SJSA1 (cell line): ENCODE measurements around the gene TMEM229B. TPM values are rescaled to one million over a fixed set of nuclear protein-coding genes. Genes with fewer than 3 reads are reported as not detected.

Experiments used
- DNase-seq, 2 experiments: peaks; one replicate each; pipeline ENCODE4 v3.0.0-alpha.2; 2015 to 2020; ENCODE audit warnings: low spot score in 2 of 2, low read depth in 1 of 2
- H3K27ac ChIP-seq: fragments of 250-450 bp; sonication (Bioruptor Pico); 2 replicates; pipeline ENCODE4 v1.5.1; 2020; ENCODE audit warnings: mild to moderate bottlenecking, moderate library complexity
- H3K27me3 ChIP-seq: fragments of 250-450 bp; sonication (Bioruptor Pico); replicated peaks from 2 replicates; pipeline ENCODE4 v1.5.1; 2020; ENCODE audit warnings: mild to moderate bottlenecking, moderate library complexity
- H3K36me3 ChIP-seq: fragments of 250-450 bp; sonication (Bioruptor Pico); 2 replicates; pipeline ENCODE4 v1.5.1; 2020; ENCODE audit warnings: mild to moderate bottlenecking
- H3K4me1 ChIP-seq: fragments of 250-450 bp; sonication (Bioruptor Pico); replicated peaks from 2 replicates; pipeline ENCODE4 v1.6.1; 2021; ENCODE audit warnings: mild to moderate bottlenecking
- H3K4me3 ChIP-seq: fragments of 250-450 bp; sonication (Bioruptor Pico); 2 replicates; pipeline ENCODE4 v1.5.1; 2020; ENCODE audit warnings: mild to moderate bottlenecking
- H3K9me3 ChIP-seq: fragments of 250-450 bp; sonication (Bioruptor Pico); replicated peaks from 2 replicates; pipeline ENCODE4 v1.5.1; 2020; ENCODE audit warnings: mild to moderate bottlenecking
- total RNA-seq: library from RNA; depleted of rRNA; stranded (reverse); fragments of >200 nt; shearing (Covaris generic); gene quantifications from 2 replicates; pipeline ENCODE4 v1.2.3, GENCODE V29; 2014

Gene TMEM229B
- total RNA-seq, 1 experiment from 2014 or later, result 0.71 TPM

GRCh38 chr14:67487332-67487731 is 1.2 kb downstream of the TMEM229B start:
- H3K36me3 ChIP-seq, result no peaks in the 10 kb centered on the region
- no peak overlapping the region for H3K4me3 ChIP-seq
- no peaks in the 10 kb centered on the region for H3K9me3 ChIP-seq
- no peaks in the 10 kb centered on the region for H3K27me3 ChIP-seq
- peaks cover 12% of the 10 kb centered on the region for H3K4me1 ChIP-seq
- no peak for DNase-seq
- H3K27ac ChIP-seq, result no peak overlapping the region

DNA sequence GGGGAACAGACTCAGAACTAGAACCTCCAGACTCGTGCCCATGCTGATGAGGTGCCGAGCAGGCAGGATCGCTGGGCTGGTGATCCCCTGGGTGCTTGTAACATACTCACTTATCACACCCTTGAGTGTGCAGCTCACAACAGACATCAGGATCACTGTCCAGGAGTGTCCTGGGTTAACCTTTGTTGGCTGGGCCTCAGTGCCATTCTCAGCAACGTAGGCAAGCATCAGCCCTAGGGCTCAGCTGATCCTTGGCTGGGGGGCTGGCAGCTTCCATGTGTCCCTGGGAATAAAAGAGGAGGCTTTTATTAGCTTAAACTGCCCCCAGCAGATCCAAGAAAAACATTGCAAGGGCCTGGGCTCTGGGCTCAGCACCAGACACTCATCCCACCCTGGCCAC is 1.6 kb downstream of the TMEM229B start:
- no peaks in the 10 kb centered on the region for H3K9me3 ChIP-seq
- no peak for DNase-seq
- H3K4me1 ChIP-seq, result peaks cover 12% of the 10 kb centered on the region
- no peaks in the 10 kb centered on the region for H3K27me3 ChIP-seq
- H3K4me3 ChIP-seq, result no peak overlapping the region
- no peaks in the 10 kb centered on the region for H3K36me3 ChIP-seq
- H3K27ac ChIP-seq, result no peak overlapping the region

GRCh38 chr14:67485501-67486095 is 2.9 kb downstream of the TMEM229B start:
- no peaks in the 10 kb centered on the region for H3K9me3 ChIP-seq
- no peak overlapping the region for H3K27ac ChIP-seq
- H3K27me3 ChIP-seq, result no peaks in the 10 kb centered on the region
- H3K4me1 ChIP-seq, result peaks cover 12% of the 10 kb centered on the region
- no peak for DNase-seq
- H3K4me3 ChIP-seq, result no peak overlapping the region
- no peaks in the 10 kb centered on the region for H3K36me3 ChIP-seq

DNA sequence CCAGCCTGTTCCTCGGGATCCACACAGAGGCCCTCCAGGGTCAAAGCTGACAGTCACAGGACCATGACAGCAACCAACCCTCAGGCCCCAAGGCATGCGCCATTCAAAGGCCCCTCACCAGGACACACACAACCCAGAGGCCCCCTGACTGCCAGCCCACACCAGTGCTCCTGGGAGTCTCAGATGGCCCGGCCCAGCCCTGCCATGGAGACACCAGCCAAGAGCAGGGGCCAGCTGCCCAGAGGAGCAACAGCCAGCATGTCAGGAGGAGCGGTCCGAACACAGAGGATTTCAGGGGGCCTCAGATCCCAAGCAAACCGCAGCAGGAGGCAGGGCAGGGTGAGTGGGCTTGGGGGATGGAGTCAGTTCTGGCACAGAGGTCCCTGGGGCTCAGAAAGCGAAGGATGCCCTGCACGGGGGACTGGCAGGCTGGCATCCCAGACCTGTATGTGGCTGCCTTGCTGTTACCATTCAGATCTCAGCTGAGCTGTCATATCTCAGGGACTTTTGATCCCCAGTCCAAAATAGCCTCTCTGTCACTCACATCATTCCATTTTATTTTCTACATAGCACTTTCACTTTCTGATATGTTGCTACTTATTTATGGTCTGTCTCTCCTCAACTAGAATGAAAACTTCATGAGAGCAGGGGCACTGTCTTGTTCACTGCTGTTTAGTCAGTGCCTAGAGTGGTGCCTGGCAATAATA is 4.8 kb downstream of the TMEM229B start:
- Histone ChIP-seq H3K27me3 (no peaks in the 10 kb centered on the region), H3K27ac (no peak overlapping the region), H3K4me3 (no peak overlapping the region), H3K9me3 (no peaks in the 10 kb centered on the region), H3K36me3 (no peaks in the 10 kb centered on the region), H3K4me1 (peaks cover 9% of the 10 kb centered on the region)
- DNase-seq, result no peak

DNA sequence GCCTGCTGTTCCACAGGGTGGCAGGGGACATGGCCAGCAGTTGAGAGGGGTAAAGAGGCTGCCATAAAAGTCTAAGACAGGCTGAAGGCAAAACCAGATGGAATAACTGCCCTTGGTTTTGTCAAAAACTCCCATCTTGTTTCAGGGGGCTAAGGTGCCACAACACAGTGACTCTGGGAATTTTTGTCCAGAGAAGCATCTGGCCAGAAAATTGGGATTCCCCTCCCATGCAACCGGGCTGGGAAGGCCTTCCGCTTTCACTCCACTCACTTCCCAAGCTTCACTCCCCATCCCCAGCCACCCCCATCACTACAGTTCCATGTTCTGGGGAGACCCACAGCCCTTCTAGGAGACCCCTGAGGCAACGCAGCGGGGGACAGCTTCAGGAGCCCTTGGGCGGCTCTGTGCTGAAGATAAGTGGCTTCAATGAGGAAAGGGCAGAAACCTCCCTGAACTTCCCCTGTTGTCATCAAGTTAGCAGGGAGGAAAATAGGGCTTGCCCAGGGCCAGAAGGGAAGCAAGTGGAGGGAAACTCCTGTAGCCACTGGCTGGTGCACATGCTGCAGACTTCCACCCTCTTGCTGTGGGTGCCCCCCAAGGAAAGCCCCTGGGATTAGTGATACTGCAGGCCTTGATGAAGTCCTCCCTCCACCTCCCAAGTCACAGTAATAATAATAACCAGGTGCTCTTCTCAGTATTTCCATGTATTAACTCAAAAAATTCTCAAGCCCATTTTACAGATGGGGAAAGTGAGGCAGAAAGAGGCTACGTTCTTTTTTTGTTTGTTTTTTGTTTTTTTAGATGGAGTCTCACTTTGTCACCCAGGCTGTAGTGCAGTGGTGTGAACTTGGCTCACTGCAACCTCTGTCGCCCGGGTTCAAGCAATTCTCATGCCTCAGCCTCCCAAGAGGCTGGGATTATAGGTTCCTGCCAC is 6.0 kb downstream of the TMEM229B start:
- H3K27me3 ChIP-seq, result no peaks in the 10 kb centered on the region
- no peak overlapping the region for H3K27ac ChIP-seq

DNA sequence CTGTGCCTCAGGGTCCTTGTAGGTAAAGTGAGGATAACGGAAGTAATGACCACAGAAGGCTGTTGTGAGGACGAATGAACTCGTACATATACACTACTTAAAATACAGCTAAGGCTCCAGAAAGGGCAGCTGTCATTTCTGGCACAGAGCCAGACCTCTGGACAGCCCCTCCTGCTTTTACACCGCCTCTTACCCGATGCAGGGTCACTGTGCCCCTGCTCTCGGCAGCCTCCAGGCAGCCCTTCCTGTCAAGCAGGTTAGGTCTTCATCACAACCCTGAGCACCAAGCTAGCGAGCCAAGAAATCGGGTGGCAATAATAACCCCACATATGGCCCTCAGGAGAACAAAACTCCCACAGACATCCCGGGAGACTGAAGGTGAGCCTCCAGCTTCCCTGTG is 8.5 kb downstream of the TMEM229B start:
- DNase-seq, result no peak

More for the DNA sequence above, 6.0 kb downstream of the TMEM229B start:
- Histone ChIP-seq H3K36me3 (no peaks in the 10 kb centered on the region), H3K4me3 (no peak overlapping the region), H3K4me1 (no peaks in the 10 kb centered on the region), H3K9me3 (no peaks in the 10 kb centered on the region)
- DNase-seq, result no peak

GRCh38 chr14:67478800-67479084 is 9.8 kb downstream of the TMEM229B start:
- no peak for DNase-seq
- no peaks in the 10 kb centered on the region for H3K27me3 ChIP-seq
- H3K9me3 ChIP-seq, result no peaks in the 10 kb centered on the region
- no peaks in the 10 kb centered on the region for H3K4me1 ChIP-seq
- no peak overlapping the region for H3K27ac ChIP-seq
- no peak overlapping the region for H3K4me3 ChIP-seq
- no peaks in the 10 kb centered on the region for H3K36me3 ChIP-seq

More for the DNA sequence above, 8.5 kb downstream of the TMEM229B start:
- no peak overlapping the region for H3K4me3 ChIP-seq
- H3K36me3 ChIP-seq, result no peaks in the 10 kb centered on the region
- H3K27me3 ChIP-seq, result no peaks in the 10 kb centered on the region
- no peaks in the 10 kb centered on the region for H3K9me3 ChIP-seq
- H3K4me1 ChIP-seq, result no peaks in the 10 kb centered on the region
- H3K27ac ChIP-seq, result no peak overlapping the region

- no peaks in the 10 kb centered on the region for H3K27me3 ChIP-seq
- no peak overlapping the region for H3K27ac ChIP-seq
- no peaks in the 10 kb centered on the region for H3K36me3 ChIP-seq
- no peaks in the 10 kb centered on the region for H3K9me3 ChIP-seq
- no peak for DNase-seq
- no peak overlapping the region for H3K4me3 ChIP-seq
- no peaks in the 10 kb centered on the region for H3K4me1 ChIP-seq
Measured at GRCh38 chr14:67477926-67478799, 10.4 kb downstream of the TMEM229B start.

- Histone ChIP-seq H3K4me3 (no peak overlapping the region), H3K4me1 (no peaks in the 10 kb centered on the region), H3K9me3 (no peaks in the 10 kb centered on the region)
Measured at GRCh38 chr14:67474366-67474765, 14.2 kb downstream of the TMEM229B start.

GRCh38 chr14:67473290-67474082 is 15.0 kb downstream of the TMEM229B start:
- Histone ChIP-seq H3K4me3 (no peak overlapping the region), H3K4me1 (no peaks in the 10 kb centered on the region), H3K9me3 (no peaks in the 10 kb centered on the region), H3K36me3 (no peaks in the 10 kb centered on the region), H3K27ac (no peak overlapping the region), H3K27me3 (no peaks in the 10 kb centered on the region)
- no peak for DNase-seq

More at GRCh38 chr14:67474366-67474765, 14.2 kb downstream of the TMEM229B start:
- no peak for DNase-seq
- Histone ChIP-seq H3K36me3 (no peaks in the 10 kb centered on the region), H3K27ac (no peak overlapping the region), H3K27me3 (no peaks in the 10 kb centered on the region)

DNA sequence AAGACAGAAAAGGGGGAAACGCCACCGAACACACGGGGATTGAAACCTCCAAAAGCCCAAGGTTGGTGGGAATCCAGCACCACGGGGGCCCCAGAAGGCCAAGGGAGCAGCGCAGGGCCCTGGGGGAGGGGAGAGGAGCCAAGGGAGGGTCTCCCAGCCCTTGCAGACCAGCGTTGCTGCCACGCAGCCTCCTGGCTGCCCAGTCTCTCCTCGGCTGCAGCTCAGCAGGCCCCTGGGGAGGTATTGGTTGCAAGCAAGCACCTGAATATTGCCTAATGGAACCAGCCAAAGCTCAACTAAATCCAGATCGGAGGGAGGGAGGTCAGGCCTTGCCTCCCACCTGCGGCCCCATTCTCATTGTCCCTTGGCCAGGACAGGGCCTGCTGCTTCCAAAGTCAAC is 15.8 kb downstream of the TMEM229B start:
- no peak overlapping the region for H3K4me3 ChIP-seq
- no peaks in the 10 kb centered on the region for H3K36me3 ChIP-seq
- no peaks in the 10 kb centered on the region for H3K4me1 ChIP-seq
- no peak for DNase-seq
- no peaks in the 10 kb centered on the region for H3K9me3 ChIP-seq
- H3K27me3 ChIP-seq, result no peaks in the 10 kb centered on the region
- no peak overlapping the region for H3K27ac ChIP-seq

GRCh38 chr14:67469954-67470353 is 18.6 kb downstream of the TMEM229B start:
- no peak for DNase-seq

GRCh38 chr14:67468378-67468730 is 20.2 kb downstream of the TMEM229B start:
- no peaks in the 10 kb centered on the region for H3K9me3 ChIP-seq
- no peaks in the 10 kb centered on the region for H3K4me1 ChIP-seq
- no peak for DNase-seq
- H3K4me3 ChIP-seq, result no peak overlapping the region
- H3K27me3 ChIP-seq, result no peaks in the 10 kb centered on the region; the same call in 1 of the 2 replicates
- no peaks in the 10 kb centered on the region for H3K36me3 ChIP-seq
- H3K27ac ChIP-seq, result no peak overlapping the region

More at GRCh38 chr14:67469954-67470353, 18.6 kb downstream of the TMEM229B start:
- H3K27ac ChIP-seq, result no peak overlapping the region
- no peaks in the 10 kb centered on the region for H3K9me3 ChIP-seq
- H3K4me1 ChIP-seq, result no peaks in the 10 kb centered on the region
- no peak overlapping the region for H3K4me3 ChIP-seq
- H3K36me3 ChIP-seq, result no peaks in the 10 kb centered on the region
- no peaks in the 10 kb centered on the region; the same call in 1 of the 2 replicates for H3K27me3 ChIP-seq
